ENCODE data around the gene P2RX5.

Gene P2RX5

DNA sequence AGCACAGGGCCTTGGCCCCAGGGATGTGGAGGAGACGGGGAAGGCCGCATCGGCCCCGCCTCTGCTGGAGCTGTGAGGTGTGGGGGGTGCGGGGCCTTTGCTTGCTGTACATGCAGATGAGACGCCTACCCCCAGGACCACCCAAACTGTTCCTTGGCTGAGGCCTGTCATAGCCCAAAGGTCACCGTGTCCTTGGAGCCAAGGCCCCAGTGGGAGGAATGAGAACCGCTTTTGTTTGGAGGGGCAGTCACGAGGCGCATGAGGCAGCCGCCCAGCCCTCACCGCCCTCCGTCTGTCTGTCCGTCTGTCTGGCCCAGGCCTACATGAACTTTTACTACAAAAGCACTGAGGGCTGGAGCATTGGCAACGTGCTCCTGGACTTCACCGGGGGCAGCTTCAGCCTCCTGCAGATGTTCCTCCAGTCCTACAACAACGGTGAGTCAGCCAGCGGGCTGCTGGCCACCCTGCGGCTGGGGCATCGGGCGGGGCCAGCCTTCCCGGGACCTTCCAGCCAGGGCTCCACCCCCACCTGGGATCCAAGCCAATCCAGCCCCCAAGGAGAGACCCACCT, 36.3 kb downstream of the P2RX5 start:
- no peaks in the 10 kb centered on the region for H3K9me2 ChIP-seq (replicated peaks; ENCODE audit: low read depth, low read length)
- no peak overlapping the region for H3K9ac ChIP-seq (ENCODE audit: low read depth, low read length, poor library complexity, severe bottlenecking)
- H3K36me3 ChIP-seq (ENCODE audit: insufficient read depth, low read length) = no peaks in the 10 kb centered on the region
- no peaks in the 10 kb centered on the region for H3K9me3 ChIP-seq (ENCODE audit: insufficient read depth, low read depth, low read length)
- no peak overlapping the region for H2AFZ ChIP-seq (ENCODE audit: low read length)
- H3K4me3 ChIP-seq (ENCODE audit: low read length, poor library complexity, severe bottlenecking) = no peak overlapping the region
- no peaks in the 10 kb centered on the region for H4K20me1 ChIP-seq (ENCODE audit: insufficient read depth, low read length, poor library complexity, severe bottlenecking)
- no peaks in the 10 kb centered on the region for H3K79me2 ChIP-seq (ENCODE audit: insufficient read depth, low read length)
- no peaks in the 10 kb centered on the region for H3K4me1 ChIP-seq (ENCODE audit: insufficient read depth, low read length, poor library complexity, severe bottlenecking)
- no peaks in the 10 kb centered on the region for H3F3A ChIP-seq (ENCODE audit: low read depth)
- TF ChIP-seq EZH2phosphoT487 (IDR thresholded peaks at IDR 0.05; ENCODE audit: borderline replicate concordance) = no peak
- TF ChIP-seq, protein P1, sequence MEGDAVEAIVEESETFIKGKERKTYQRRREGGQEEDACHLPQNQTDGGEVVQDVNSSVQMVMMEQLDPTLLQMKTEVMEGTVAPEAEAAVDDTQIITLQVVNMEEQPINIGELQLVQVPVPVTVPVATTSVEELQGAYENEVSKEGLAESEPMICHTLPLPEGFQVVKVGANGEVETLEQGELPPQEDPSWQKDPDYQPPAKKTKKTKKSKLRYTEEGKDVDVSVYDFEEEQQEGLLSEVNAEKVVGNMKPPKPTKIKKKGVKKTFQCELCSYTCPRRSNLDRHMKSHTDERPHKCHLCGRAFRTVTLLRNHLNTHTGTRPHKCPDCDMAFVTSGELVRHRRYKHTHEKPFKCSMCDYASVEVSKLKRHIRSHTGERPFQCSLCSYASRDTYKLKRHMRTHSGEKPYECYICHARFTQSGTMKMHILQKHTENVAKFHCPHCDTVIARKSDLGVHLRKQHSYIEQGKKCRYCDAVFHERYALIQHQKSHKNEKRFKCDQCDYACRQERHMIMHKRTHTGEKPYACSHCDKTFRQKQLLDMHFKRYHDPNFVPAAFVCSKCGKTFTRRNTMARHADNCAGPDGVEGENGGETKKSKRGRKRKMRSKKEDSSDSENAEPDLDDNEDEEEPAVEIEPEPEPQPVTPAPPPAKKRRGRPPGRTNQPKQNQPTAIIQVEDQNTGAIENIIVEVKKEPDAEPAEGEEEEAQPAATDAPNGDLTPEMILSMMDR (conservative IDR thresholded peaks at IDR 0.05; ENCODE audit: low read length) = no peak
- H3K27me3 ChIP-seq (ENCODE audit: insufficient read depth, low read length, poor library complexity, severe bottlenecking) = no peaks in the 10 kb centered on the region
- no peak overlapping the region for H3K4me2 ChIP-seq (ENCODE audit: low read depth, low read length, poor library complexity, severe bottlenecking)

DNA sequence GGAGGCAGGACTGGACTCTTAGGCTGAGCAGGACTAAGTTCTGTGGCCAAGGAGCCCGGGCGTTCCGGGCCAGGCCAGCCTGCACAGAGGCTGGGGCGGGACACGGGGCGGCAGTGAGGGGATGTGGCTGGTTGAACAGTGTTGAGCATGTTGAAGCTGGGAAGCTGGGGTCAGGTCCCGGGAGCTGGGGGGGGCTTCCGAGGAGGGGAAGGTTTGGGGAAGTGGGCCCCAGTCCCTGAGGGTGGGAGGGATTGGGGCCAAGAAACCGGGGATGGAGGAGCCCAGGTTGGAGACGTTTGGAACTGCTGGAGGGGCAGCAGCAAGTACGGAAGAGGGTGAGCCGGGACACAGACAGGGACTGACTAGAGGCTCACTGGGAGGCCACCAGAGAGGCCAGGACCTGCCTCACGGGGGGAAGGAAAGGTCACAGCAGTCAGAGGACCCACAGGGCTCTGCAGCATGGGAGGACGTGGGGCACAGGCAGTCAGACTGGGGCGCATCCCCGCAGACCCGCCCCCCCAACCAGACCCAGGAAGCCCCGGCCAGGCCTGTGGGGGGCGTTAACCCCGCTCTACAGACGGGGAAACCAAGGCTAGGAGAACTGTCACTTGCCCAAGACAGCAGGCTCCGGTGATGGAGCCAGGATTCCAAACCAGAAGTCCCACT, 37.0 kb downstream of the P2RX5 start:
- no peak overlapping the region for H3K4me2 ChIP-seq (ENCODE audit: low read depth, low read length, poor library complexity, severe bottlenecking)
- H3K36me3 ChIP-seq (ENCODE audit: insufficient read depth, low read length) = no peaks in the 10 kb centered on the region
- H3K4me3 ChIP-seq (ENCODE audit: low read length, poor library complexity, severe bottlenecking) = no peak overlapping the region
- no peaks in the 10 kb centered on the region for H3K27me3 ChIP-seq (ENCODE audit: insufficient read depth, low read length, poor library complexity, severe bottlenecking)
- no peaks in the 10 kb centered on the region for H3K4me1 ChIP-seq (ENCODE audit: insufficient read depth, low read length, poor library complexity, severe bottlenecking)
- no peak overlapping the region for H2AFZ ChIP-seq (ENCODE audit: low read length)
- H3K9ac ChIP-seq (ENCODE audit: low read depth, low read length, poor library complexity, severe bottlenecking) = no peak overlapping the region
- H4K20me1 ChIP-seq (ENCODE audit: insufficient read depth, low read length, poor library complexity, severe bottlenecking) = no peaks in the 10 kb centered on the region
- H3K9me2 ChIP-seq (replicated peaks; ENCODE audit: low read depth, low read length) = no peaks in the 10 kb centered on the region
- no peaks in the 10 kb centered on the region for H3F3A ChIP-seq (ENCODE audit: low read depth)
- no peak for TF ChIP-seq EZH2phosphoT487 (IDR thresholded peaks at IDR 0.05; ENCODE audit: borderline replicate concordance)
- TF ChIP-seq, protein P1 (conservative IDR thresholded peaks at IDR 0.05; ENCODE audit: low read length) = no peak
- no peaks in the 10 kb centered on the region for H3K79me2 ChIP-seq (ENCODE audit: insufficient read depth, low read length)
- no peaks in the 10 kb centered on the region for H3K9me3 ChIP-seq (ENCODE audit: insufficient read depth, low read depth, low read length)

DNA sequence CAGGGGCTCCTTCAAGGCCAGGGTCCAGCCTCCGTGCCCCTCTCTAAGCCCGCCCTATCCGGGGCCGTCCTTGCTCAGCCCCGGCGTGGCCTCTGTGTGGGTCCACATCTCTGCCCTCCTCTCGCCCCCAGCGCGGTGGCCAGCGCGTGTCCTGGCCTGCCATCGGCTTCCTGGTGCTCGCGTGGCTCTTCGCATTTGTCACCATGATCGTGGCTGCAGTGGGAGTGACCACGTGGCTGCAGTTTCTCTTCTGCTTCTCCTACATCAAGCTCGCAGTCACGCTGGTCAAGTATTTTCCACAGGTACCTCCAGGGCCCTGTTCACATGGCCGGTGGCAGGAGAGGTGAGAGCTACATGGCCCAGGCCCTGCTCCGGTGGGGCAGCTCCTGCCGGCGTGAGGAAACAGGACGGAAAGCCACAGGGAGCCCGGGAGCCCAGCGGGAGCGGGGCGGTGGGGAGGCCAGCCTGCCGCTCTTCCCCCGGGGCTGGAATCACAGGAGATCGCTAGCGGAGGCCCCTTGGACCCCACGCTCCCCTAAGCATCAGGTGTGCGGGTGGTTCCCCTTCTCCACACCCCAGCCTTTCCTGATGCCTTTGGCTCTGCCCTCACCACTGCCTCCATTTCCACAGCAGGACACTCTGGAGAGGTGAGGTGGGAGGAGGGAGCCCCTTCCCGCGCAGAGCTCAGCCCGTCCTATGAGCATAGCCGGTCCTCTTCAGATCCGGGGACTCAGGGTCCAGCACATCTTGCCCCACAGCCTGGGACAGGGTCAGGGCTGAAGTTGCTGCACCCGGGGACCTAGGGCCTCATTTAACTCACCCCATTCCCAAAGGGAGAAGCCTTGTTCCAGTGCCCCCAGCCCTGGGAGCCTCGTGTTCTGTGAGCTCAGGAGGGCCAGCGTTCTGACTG, 37.8 kb downstream of the P2RX5 start:
- no peak overlapping the region for H3K4me2 ChIP-seq (ENCODE audit: low read depth, low read length, poor library complexity, severe bottlenecking)
- no peaks in the 10 kb centered on the region for H3K79me2 ChIP-seq (ENCODE audit: insufficient read depth, low read length)
- H2AFZ ChIP-seq (ENCODE audit: low read length) = no peak overlapping the region
- H3F3A ChIP-seq (ENCODE audit: low read depth) = no peaks in the 10 kb centered on the region
- H3K9ac ChIP-seq (ENCODE audit: low read depth, low read length, poor library complexity, severe bottlenecking) = no peak overlapping the region
- H3K36me3 ChIP-seq (ENCODE audit: insufficient read depth, low read length) = no peaks in the 10 kb centered on the region
- no peak overlapping the region for H3K4me3 ChIP-seq (ENCODE audit: low read length, poor library complexity, severe bottlenecking)
- no peaks in the 10 kb centered on the region for H3K4me1 ChIP-seq (ENCODE audit: insufficient read depth, low read length, poor library complexity, severe bottlenecking)
- no peaks in the 10 kb centered on the region for H4K20me1 ChIP-seq (ENCODE audit: insufficient read depth, low read length, poor library complexity, severe bottlenecking)
- TF ChIP-seq, protein P1 (conservative IDR thresholded peaks at IDR 0.05; ENCODE audit: low read length) = no peak
- no peaks in the 10 kb centered on the region for H3K27me3 ChIP-seq (ENCODE audit: insufficient read depth, low read length, poor library complexity, severe bottlenecking)
- H3K9me2 ChIP-seq (replicated peaks; ENCODE audit: low read depth, low read length) = no peaks in the 10 kb centered on the region
- H3K9me3 ChIP-seq (ENCODE audit: insufficient read depth, low read depth, low read length) = no peaks in the 10 kb centered on the region

Measured in Loucy (cell line).